ENCODE measurements around the gene PRLR.
"Not testable (repeated sequence)": the region's sequence is repeated elsewhere in the genome, so short reads cannot be mapped to it uniquely, and the experiment has no call there.

Gene PRLR

GRCh38 chr5:35035929-35036328 lies 194.4 kb downstream of the PRLR start:
- not testable (repeated sequence) for DNase-seq (ENCODE audit: low spot score)

DNA sequence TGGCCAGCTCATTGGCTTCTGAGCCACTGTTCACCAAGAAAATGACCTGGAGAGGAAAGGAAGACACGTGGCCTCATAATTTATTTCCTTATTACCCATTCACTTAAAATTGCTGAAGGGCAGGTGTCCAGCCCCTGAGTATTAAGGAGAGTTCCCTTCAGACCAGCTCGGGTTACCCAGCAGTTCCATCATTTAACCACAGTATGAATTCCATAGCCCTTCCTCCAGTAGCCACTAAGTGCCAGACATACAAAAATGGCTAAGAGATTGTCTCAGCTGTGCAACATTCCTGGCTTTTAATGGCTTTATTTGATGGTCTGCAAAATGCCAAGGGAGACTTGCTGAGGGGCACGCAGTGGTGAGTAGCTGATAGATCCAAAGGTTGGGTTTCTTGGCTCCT lies 195.0 kb downstream of the PRLR start:
- no peak for DNase-seq (ENCODE audit: low spot score)

- DNase-seq (ENCODE audit: low spot score), result no peak
These were observed 197.9 kb downstream of the PRLR start for GRCh38 chr5:35032356-35032755.

GRCh38 chr5:35031276-35031675 lies 199.0 kb downstream of the PRLR start:
- DNase-seq (ENCODE audit: low spot score), result peak; percentile 63

- no peak for DNase-seq (ENCODE audit: low spot score)
These were observed 199.7 kb downstream of the PRLR start for GRCh38 chr5:35030426-35031100.

DNA sequence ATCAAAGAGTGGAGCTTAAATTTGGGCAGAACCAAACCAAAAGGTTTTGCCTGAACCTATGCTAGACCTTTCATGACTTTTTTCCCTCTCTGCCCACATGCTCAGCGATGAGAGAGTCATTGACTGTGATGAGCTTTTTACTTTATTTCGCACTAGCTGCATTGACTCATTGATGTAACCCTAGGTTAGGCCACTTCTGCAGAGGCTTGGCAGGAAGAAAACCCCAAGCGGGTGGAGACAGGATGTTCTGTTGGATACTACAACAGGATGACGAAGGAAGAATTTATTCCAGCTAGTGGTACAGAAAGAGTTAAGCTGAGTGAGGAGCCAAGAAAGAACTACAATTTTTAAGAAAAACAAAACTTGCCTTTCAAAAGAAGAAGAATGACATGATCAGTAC lies 201.0 kb downstream of the PRLR start:
- DNase-seq (ENCODE audit: low spot score), result peak; percentile 53

DNA sequence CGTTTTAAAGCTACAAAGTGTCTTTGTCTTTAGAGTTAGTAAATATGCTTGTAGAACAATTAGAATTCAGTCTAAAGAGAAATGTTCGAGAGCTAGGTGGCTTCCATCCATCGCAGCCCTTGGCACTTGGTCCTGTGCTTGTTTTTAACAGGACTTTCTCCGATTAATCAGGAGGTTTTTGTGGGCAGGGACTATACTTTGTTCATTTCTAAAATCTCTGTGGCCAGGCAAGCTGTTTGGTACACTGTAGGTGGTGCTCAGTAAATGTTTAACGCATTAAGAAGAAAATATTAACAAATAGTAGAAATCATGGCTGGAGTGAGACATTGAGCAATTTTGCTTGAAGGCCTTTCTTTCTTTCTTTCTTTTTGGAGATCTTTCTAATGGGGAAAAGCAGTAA lies 203.3 kb downstream of the PRLR start:
- no peak for DNase-seq (ENCODE audit: low spot score)

DNA sequence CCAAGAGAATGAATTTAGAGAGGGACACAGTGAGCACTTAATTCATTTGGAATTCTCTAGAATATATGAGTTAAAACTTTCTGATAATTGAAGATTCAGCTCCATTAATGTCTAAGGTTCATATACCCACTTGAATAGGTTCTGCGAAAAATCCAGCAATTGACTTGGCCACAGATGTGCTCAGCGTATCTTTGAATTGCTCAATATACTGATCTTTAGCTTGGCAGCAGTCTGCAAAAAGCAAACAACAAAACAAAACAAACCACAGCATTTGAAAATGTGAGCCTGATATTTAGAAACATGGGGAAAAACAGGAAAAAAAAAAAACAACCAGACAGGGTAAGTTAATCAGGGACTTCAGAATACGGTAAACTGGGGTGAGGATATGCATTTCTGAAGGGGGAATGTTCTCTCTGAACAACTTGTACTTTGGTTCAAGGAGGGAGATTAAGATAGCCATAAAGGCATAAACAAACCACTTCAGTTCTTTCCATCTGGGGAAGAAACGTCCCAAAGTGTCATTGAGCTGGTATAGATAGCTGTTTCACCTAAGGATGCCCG lies 203.9 kb downstream of the PRLR start:
- DNase-seq (ENCODE audit: low spot score), result no peak

DNA sequence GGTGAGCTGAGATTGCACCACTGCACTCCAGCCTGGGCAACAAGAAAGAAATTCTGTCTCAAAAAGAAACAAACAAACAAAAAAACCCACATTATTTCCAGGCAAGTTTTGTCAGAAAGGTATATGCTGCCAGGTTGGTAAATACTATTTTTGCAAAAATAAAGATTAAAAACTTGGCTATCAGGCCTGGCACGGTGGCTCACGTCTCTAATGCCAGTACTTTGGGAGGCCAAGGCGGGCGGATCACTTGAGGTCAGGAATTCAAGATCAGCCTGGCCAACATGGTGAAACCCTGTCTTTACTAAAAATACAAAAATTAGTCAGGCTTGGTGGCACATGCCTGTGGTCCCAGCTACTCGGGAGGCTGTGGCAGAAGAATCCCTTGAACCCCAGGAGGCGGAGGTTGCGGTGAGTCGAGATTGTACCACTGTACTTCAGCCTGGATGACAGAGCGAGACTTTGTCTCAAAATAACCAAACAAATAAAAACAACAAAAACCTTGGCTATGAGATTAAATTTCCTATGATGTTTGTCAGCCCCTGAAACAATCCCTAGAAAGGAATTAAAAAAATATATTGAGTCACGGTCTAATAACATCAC lies 205.3 kb downstream of the PRLR start:
- DNase-seq (ENCODE audit: low spot score), result no peak

DNA sequence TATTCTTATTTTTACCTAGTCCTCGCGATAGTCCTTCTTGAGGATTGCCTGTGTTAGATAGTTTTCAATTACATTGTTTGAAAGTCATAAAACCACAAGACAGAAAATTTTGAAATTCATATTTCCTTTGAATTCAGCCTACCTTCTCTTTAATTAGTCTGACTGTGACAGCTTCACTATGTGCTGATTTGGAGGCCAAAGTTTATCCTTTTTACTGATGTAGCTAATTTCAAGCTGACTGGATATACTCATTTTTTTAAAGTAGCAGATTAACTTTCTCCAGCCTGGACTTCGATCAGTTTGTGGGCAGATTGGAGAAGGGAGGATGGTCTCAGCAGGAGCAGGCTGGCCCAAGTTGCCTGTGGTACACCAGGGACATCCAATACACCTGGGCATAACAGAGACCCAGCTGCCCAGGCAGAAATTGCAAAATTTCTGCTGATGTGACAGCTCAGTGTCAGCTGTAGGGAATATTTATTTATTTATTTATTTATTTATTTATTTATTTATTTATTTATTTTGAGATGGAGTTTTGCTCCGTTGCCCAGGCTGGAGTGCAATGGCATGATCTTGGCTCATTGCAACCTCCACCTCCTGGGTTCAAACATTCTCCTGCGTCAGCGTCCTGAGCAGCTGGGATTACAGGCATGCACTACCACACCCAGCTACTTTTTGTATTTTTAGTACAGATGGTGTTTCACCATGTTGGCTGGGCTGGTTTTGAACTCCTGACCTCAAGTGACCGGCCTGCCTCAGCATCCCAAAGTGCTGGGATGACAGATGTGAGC lies 206.7 kb downstream of the PRLR start:
- DNase-seq (ENCODE audit: low spot score), result no peak

DNA sequence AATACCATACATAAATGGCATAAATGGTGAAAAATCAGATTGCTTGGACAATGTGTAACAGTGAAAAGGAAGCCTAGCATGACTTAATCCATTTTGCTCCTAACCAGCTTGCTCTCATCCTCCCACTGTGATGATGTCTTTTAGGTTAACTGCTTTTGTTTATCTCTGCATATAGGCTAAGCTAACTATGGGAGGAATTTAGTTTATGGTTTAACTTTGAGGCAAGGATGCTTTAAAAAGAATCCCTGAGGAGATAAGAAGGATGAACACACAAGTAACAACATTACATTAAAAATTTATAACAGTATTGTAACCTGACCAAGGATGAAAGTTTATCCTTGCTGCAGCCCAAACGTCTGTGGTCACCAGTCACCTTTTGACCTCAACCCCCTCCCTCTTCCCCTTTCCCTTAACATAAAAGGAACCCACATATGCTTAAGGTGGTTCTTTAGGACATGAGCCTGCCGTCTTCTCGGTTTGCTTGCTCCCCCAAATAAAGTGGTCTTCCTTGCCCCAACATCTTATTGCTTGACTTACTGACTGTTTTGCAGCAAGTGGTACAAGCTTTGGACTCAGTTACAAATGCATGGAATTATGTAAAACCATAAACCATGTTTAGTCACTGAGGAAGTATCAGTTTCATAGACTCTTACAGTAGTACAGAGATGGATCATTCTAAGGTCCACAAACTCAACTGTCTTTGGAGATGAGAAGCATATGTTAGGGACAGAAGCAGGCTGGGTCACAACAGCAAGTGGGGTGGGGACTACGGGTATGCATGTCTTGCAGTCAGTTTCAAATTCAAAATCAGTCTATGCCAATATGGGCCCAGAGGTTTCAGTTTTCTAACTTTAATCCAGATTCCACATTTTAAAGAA lies 213.9 kb downstream of the PRLR start:
- no peak for DNase-seq (ENCODE audit: low spot score)

DNA sequence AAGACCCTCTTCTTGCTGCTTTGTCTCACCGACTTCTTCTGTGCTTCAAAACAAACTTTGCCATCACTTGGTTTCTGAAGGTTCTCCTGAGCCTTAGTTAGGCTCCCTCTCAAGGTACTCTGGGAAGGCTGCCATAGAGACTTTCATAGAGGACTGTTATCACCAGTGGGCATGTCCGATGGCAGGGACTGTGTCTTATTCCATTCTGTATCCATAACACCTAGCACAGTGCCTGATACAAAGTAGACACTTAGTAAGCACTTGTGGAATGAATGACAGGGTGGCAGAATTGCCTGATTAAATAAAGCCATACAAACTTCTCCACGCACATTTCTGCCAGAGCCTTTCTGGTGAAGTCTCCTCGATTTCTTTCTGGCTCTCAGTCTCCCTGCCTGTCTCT lies 215.2 kb downstream of the PRLR start:
- no peak for DNase-seq (ENCODE audit: low spot score)

- DNase-seq (ENCODE audit: low spot score), result no peak
These were observed 217.5 kb downstream of the PRLR start for GRCh38 chr5:35012796-35013195.

GRCh38 chr5:35012365-35012764 lies 217.9 kb downstream of the PRLR start:
- no peak for DNase-seq (ENCODE audit: low spot score)

DNA sequence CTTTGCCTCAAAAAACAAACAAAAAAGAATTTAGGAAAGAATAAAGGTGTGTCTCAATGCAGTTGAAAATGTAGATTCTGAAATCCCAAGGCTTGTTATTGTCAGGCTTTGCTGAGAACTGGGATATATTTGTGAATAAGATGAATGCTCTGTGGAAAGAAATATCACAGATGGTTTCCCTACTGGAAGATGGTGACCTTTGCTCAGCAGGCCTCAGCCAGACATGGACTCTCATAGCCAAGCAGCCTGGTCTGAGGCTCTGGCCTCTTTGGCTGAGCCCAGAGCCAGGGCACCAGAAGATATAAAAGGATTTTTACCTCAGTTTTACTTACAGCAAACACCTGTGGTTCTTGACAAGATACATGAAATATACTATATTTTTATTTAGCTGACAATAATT lies 219.6 kb downstream of the PRLR start:
- DNase-seq (ENCODE audit: low spot score), result no peak

DNA sequence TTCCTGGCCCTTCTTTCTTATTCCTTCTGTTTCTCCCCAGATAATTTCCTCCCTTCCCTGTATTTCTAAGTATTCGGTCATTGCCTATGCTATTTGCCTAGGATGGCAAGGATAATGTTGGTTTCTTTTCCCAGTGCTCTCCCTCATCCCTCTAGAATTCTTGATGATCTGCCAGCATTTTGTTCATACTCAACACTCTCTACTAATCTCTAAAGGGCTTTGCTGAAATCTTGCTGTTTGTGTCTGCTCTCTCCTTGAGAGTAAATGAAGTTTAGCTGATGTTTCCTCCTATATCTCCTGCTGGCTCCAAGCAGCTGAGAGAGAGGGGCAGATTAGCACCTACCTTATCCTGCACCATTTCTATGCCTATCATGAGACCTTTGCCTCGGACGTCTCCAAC lies 220.6 kb downstream of the PRLR start:
- DNase-seq (ENCODE audit: low spot score), result peak; percentile 30

GRCh38 chr5:35009019-35009418 lies 221.3 kb downstream of the PRLR start:
- DNase-seq (ENCODE audit: low spot score), result peak; percentile 11

DNA sequence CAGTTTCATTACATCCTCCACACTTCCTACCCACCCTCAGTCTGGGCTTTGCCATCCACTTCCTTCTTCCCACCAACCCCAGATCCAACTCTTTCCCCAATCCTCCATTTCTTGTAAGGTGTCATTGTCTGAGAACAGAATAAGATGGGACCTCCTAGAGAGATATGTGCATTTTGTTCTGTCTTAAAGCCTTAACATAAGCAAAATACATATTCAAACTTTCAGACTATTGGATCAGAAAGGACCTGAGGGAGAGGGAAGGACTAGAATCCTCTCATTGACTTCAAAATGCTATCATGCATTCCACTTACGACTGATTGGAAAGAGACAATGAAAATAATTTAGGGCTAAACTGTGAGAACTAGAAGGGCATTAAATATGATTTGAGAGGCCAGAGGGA lies 225.5 kb downstream of the PRLR start:
- no peak for DNase-seq (ENCODE audit: low spot score)

DNA sequence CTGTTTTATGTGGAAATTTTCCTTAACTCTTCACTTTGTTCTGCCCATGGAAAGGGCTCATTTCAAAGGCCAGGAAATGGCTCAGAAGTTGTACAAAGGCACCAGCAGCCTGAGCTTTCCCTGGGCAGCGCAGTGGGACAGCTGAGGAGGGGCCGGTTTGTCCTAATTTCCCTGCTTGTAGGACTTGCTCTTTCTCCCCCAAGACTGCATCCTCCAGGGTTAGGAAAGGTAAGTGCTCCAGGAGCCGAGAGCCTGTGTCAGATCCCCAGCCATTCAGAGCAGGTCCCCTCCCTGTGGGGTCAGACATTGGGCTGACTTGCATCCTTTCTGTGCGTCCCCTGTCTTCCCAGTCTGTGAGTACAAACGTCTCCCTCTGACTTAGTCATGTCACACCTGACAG lies 226.1 kb downstream of the PRLR start:
- DNase-seq (ENCODE audit: low spot score), result no peak

DNA sequence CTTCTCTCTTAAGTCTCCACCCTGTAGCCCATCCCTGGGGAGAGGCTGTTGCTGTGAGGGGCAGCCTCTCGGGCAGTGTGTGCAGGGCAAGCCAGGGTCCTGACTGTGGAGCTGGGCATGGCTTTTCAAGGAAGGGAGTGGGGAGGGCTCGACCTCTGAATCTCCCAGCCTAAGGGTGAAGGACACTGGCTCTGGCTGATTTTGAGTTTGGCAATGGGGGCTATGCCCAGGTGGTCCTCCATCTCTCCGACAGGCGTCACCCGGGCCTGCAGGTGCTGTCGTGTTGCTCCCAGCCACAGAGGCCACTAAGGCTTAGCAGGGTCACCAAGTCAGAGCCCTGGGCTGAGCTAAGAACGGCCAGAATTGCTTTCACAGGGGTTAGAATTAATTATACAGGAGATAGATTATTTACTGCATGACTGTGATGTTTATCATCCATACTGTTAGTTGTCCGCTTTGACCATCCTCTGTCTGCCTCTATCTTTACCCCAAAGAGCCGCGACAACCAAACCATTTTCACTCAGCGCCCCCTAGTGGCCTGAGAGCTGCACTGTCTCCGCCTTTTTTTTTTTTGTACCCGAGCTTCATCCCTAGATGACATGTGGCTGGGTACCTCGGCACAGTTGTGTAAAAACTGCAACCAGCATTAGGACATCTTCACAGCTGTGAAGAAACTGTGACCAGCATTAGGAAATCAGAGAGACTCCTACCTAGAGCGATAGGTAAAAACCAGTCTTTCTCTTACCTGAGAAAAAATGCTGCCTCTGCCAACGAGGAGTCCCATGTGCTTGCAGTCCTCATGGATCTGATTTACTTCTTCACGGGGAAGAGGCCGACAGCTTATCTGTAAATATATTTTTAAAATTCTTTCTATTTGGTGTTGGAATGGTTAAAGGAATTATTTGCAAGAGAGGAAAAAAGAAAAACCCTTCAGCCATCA lies 227.0 kb downstream of the PRLR start:
- peak; percentile 73 for DNase-seq (ENCODE audit: low spot score)

- no peak for DNase-seq (ENCODE audit: low spot score)
These were observed 227.8 kb downstream of the PRLR start for GRCh38 chr5:35002459-35002858.
